RCC 7860 (cell line): Measurements from ENCODE around the gene TPTE.
"Not testable (repeated sequence)": the region's sequence is repeated elsewhere in the genome, so short reads cannot be mapped to it uniquely, and the experiment has no call there.

Experiments
- DNase-seq: peaks from one replicate; pipeline ENCODE4 v3.0.0-alpha.2; 2015; ENCODE audit warnings: low spot score
- FAIRE-seq: peaks from 2 replicates; lab custom pipeline; 2012; peaks lifted over from hg19 to GRCh38; lab: Jason Lieb, UNC

Gene TPTE

DNA sequence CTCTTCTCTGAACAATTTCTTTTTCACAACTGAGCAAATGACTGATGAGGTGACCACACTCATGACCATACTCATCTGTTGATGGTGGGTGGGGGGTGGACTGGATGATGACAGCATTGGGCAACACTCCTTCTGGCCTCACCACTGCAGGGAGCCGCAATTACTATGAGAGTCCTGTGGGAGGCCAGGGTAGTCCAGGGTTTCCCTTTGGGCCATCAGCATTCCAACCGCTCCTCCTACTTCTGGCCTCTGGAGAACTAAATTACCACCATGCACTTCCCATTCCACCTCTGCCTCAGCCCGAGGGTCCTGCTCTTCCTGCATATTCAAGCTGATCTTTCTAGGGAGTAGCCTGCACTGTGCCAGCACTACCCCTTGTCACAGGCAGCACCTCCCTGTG, 94.7 kb downstream of the TPTE start:
- FAIRE-seq, DNase-seq: not testable (repeated sequence)

DNA sequence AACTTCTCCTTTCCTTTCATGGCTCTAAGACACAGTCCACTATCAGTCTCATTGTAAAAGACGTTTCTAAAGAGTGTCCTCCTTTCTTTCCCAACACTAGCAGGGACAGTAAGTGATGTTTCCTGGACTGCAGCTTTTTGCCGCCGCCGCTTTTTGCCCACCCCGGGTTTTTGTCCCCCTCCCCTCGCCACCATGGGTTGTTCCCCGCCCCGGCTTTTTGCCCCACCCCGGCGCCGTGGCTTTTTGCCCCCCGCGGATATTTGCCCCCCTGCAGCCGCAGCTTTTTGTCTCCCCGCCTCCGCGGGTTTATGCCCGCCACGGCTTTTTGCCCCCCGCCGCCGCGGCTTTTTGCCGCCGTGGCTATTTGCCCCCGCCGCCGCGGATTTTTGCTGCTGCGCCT, 95.2 kb downstream of the TPTE start:
- FAIRE-seq (no peak), DNase-seq (no peak)

DNA sequence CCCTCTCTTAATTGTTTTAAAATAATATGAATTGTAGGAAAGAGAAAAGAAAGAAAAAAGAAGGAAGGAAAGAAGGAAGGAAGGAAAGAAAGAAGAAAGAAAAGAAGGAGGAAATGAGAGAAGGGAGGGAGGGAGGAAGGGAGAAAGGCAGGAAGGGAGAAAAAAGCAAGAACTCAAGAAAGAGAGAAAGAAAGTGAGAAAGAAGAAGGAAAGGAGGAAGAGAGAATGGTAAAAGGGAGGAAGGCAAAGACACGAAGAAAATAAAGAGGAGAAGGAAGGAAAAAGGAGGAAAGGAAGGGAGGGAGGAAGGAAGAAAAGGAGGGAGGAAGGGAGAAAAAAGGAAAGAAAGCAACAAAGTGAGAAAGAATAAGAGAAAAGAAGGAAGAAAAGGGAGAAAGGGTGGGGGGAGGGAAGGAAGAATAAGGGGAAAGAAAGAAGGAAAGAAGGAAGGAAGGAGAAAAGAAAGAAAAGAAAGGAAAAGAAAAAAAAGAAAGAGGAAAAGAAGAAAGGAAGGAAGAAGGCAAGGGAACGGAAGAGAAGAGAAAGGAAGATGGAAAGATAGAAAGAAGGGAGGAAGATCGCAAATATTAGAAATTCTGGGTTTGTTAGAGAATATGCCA, 95.9 kb downstream of the TPTE start:
- DNase-seq, FAIRE-seq: not testable (repeated sequence)

DNA sequence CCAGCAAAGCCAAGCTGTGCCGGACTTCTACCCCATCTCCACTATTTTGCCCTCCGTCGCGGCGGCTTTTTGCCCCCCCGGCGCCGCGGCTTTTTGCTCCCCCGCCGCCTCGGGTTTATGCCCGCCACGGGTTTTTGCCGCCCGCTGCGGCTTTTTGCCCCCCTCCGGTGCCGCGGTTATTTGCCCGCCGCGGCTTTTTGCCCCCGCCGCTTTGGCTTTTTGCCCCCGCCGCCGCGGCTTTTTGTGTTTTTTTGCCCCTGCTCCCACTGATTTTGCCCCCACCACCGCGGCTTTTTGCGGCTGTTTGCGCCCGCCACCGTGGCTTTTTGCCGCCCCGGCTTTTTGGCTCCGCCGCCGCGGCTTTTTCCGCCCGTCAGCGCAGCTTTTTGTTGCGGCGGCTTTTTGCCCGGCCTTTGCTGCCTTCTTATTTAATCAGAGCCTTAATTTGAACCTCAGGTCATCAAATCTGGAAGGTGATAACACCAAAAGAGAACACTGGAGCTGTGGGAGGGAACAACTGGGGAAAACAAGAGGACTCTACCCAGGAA, 106.0 kb downstream of the TPTE start:
- DNase-seq (no peak), FAIRE-seq (no peak)

DNA sequence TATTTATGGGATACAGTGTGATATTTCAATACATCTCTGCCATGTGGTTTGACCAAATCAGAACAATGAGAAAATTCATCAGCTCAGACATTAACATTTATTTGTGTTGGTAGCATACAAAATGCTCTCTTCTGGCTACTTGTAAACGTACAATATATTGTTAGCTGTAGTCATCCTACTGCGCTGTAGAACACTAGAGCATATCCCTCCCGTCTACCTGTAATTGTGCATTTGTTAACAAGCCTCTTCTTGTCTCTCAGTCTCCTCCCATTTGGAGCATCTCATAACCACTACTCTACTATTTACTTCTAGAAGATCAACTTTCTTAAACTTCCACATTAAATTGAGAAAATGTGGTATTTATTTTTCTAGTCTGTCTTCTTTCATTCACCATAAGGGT, 107.9 kb downstream of the TPTE start:
- not testable (repeated sequence) for DNase-seq, FAIRE-seq

DNA sequence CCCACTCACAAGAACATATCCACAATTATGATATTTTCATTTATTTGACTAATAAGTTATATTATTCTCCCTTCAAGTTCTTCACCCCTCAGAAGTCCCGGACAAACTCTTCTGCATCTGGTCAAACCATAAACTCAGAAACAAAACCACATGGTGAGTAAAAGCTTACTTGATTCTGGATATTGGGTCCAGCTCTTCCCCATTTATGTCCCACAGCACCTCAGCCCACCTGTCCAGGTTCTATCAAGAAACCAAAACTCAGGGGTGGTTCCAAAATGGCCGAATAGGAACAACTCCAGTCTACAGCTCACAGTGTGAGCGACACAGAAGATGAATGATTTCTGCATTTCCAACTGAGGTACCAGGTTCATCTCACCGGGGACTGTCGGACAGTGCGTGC, 109.4 kb downstream of the TPTE start:
- not testable (repeated sequence) for FAIRE-seq, DNase-seq

DNA sequence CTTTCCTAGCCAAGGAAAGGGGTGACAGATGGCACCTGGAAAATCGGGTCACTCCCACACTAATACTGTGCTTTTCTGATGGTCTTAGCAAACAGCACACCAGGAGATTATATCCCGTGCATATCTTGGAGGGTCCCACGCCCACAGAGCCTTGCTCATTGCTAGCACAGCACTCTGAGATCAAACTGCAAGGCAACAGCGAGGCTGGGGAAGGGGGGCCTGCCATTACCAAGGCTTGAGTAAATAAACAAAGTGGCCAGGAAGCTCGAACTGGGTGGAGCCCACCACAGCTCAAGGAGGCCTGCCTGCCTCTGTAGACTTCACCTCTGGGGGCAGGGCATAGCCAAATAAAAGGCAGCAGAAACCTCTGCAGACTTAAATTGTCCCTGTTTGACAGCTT, 109.9 kb downstream of the TPTE start:
- FAIRE-seq, DNase-seq: not testable (repeated sequence)

DNA sequence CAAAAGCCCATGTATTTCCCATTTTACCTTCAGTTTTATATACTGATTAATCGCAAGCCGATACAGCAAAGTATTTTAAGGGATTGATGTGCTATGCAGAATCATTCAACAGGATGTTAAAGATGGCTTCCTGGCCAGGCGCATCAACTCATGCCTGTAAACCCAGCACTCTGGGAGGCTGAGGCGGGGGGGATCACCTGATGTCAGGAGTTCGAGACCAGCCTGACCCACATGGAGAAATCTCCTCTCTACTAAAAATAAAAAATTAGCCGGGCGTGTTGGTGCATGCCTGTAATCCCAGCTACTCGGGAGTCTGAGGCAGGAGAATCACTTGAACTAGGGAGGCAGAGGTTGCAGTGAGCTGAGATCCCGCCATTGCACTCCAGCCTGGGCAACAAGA, 116.8 kb downstream of the TPTE start:
- not testable (repeated sequence) for FAIRE-seq, DNase-seq

DNA sequence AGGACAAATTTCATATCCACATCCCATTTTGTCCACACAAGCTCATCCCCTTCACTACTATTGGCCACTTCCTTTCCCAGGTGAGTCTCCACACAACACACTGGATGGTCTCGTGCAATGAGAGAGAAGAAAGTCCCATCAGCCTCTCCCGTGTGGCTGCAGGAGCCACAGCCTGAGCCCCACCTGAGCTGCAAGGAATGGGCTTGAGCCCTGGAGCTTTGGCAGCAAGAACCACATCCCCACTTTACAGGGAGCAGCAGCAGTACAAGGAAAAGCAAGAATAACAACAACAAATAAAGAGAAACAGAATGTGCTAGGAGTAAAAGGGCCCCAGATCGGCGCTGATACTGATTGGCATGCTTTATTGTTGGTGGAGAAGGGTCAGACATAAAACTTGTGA, 117.7 kb downstream of the TPTE start:
- no peak for FAIRE-seq
- DNase-seq: no peak

DNA sequence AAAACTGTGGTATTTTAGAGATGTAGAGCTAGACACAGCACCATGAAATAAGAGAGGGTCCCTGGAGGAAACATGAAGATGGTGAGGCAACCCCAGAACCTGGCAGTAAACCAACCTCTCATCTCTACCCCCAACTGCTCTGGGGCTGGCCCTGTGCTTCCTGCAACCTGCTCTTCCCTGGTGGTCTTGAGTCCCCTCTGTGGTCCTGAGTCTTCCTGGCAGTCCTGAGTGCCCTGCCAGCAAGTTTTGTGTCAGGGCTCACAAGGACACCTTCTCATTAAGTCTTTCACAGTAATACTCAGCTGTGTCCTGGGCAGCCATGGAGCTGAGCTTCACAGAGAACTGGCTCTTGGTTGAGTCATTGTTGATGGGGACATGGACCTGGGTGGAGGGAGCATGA, 118.4 kb downstream of the TPTE start:
- DNase-seq, FAIRE-seq: not testable (repeated sequence)

DNA sequence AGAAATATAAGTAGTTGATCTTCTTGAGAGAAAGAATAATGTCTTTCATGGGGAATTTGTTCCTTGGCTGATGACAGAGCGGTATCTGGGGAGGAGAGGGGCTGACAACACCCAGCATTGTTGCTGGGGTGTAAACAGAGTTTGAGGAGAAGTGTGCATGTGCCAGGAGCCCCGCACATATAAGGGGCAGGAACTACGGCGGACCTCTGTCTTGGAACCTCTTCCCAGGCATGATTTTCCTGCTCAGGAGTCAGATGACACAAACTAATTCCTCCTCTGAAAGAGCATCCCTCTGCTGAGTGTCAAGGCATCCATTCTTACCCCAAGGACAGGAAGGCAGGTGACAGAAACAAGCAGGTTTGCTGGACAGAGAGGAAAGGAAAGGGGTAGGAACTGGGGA, 119.1 kb downstream of the TPTE start:
- DNase-seq (no peak), FAIRE-seq (no peak)

DNA sequence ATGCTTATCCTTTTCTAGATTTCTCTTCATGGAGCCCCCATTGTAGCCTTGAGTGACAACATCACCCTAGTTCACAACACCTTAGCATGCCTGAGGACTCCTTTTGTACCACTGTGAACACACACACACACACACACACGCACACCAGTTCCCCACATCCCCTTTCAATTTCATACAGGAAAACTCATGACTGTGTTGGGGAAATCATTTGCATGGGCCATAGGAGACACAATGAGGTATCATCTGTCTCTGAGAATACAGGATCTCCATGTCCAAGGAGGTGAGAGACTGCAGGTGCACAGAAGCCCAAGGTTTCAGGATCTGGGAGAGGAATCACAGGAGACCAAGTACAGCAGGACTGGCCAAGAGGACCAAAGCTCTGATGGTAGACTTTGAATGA, 119.7 kb downstream of the TPTE start:
- no peak for DNase-seq
- no peak for FAIRE-seq

DNA sequence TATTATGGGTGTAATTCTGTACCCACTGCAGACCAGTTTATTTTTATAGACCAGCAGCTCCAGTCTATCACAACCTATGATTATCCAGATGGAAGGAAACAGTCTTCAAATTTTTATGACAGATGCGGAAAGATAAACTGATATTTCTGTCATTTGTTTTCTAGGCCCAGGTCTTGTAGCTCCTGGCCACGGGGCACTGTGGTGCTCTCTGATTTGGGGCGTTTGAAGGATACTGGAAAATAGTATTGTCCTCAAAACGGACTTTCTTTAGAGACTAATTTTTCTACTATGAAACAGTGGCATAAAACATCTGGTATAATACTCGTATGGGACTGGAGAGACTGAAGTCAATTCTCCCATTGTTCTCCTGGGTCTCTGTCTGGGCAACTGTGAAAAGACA, 124.3 kb downstream of the TPTE start:
- not testable (repeated sequence) for FAIRE-seq, DNase-seq

DNA sequence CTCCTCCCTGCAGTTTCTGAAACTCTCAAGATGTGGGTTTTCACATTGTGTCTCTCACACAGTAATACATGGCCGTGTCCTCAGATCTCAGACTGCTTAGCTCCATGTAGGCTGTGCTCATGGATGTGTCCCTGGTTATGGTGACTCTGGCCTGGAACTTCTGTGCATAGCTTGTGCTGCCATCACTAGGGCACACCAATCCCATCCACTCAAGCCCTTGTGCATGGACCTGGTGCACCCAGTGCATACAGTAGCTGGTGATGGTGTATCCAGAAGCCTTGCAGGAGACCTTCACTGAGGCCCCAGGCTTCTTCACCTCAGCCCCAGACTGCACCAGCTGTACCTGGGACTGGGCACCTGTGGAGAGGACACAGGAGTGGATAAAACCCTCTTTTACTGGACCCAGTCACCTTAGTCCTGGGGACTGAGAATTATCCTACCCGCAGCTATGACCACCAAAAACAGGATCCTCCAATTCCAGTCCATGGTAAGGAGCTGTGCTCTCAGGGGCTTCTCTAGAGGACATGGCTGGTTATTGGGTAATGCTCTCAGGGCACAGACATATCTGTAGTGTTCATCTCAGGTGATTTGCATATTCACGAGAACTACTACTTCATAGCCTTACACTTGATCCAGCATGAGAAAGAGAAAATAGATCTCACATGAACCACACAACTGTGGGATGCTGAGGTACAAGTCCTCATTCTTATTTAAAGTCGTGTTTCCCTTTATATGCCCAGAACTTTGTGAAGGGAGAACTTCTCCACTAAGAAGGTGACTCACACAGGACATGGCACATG, 128.2 kb downstream of the TPTE start:
- not testable (repeated sequence) for FAIRE-seq, DNase-seq

DNA sequence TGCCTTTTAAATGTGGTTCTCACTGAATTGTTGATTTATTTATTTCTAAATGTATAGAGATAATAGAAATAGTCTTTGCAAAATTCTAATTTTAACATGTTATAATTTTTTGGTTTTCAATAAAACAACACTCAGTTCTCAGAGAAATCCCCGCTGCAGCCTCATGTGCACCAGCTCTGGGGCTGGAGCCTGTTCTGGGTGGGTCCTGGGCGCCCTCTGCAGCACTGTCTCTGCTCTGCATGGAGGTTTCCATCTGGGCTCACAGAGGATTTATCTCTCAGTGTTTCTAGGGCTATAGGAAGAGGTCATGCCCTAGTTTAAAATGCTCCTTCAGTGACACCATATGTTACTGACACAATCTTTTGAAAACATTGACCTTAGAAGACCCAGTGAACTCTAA, 128.9 kb downstream of the TPTE start:
- not testable (repeated sequence) for DNase-seq, FAIRE-seq
